SJCRH30 (cell line): ENCODE data around the gene PIEZO1. TPM values are rescaled to one million over a fixed set of nuclear protein-coding genes. Genes with fewer than 3 reads are reported as not detected.

Experiments
- DNase-seq, 2 experiments: peaks; one replicate each; pipeline ENCODE4 v3.0.0-alpha.2; 2015 to 2020
- H3K27ac ChIP-seq: fragments of 250-450 bp; sonication (Bioruptor Pico); 2 replicates; pipeline ENCODE4 v1.5.1; 2020; ENCODE audit warnings: mild to moderate bottlenecking, moderate library complexity
- H3K27me3 ChIP-seq: fragments of 250-450 bp; sonication (Bioruptor Pico); 2 replicates; pipeline ENCODE4 v1.5.1; 2020; ENCODE audit warnings: mild to moderate bottlenecking, moderate library complexity
- H3K36me3 ChIP-seq: fragments of 250-450 bp; sonication (Bioruptor Pico); 2 replicates; pipeline ENCODE4 v1.5.1; 2020; ENCODE audit warnings: mild to moderate bottlenecking, moderate library complexity
- H3K4me1 ChIP-seq: fragments of 250-450 bp; sonication (Bioruptor Pico); 2 replicates; pipeline ENCODE4 v1.5.1; 2020; ENCODE audit warnings: mild to moderate bottlenecking, moderate library complexity
- H3K4me3 ChIP-seq: fragments of 250-450 bp; sonication (Bioruptor Pico); 2 replicates; pipeline ENCODE4 v1.5.1; 2020; ENCODE audit warnings: mild to moderate bottlenecking, moderate library complexity
- H3K9me3 ChIP-seq: fragments of 250-450 bp; sonication (Bioruptor Pico); replicated peaks from 2 replicates; pipeline ENCODE4 v1.5.1; 2020; ENCODE audit warnings: mild to moderate bottlenecking, moderate library complexity
- total RNA-seq: library from RNA; depleted of rRNA; stranded (reverse); fragments of >200 nt; shearing (Covaris generic); gene quantifications from 2 replicates; pipeline ENCODE4 v1.2.3, GENCODE V29; 2014

Gene PIEZO1
- total RNA-seq, 1 experiment from 2014 or later: 28.1 TPM

DNA sequence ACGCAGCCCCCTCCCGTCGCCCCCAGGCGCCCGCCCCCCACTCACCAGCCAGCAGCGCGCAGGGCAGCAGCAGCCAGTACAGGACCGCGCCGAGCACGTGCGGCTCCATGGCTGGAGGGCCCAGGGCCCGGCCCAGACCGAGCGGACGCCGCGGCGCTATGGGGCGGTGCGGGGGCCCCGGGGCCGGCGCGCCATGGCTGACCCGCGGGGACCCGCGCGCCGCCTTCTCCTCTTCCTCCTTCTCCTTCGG lies 239 bp downstream of the PIEZO1 start:
- no peak for DNase-seq
- H3K36me3 ChIP-seq: no peaks in the 10 kb centered on the region
- no peak overlapping the region for H3K27ac ChIP-seq
- H3K27me3 ChIP-seq: no peaks in the 10 kb centered on the region
- no peaks in the 10 kb centered on the region for H3K9me3 ChIP-seq
- H3K4me3 ChIP-seq: peak overlapping the region; percentile 58
- peaks cover 3% of the 10 kb centered on the region for H3K4me1 ChIP-seq

GRCh38 chr16:88784074-88784855 lies 755 bp downstream of the PIEZO1 start:
- Histone ChIP-seq H3K36me3 (no peaks in the 10 kb centered on the region), H3K9me3 (no peaks in the 10 kb centered on the region), H3K4me1 (peaks cover 8% of the 10 kb centered on the region), H3K27ac (no peak overlapping the region), H3K27me3 (no peaks in the 10 kb centered on the region), H3K4me3 (peak overlapping the region; percentile 58)
- DNase-seq: no peak

GRCh38 chr16:88783391-88784073 lies 1.5 kb downstream of the PIEZO1 start:
- no peak for DNase-seq
- Histone ChIP-seq H3K9me3 (no peaks in the 10 kb centered on the region), H3K4me1 (peaks cover 8% of the 10 kb centered on the region), H3K4me3 (peak overlapping the region; percentile 58), H3K27ac (no peak overlapping the region), H3K36me3 (no peaks in the 10 kb centered on the region), H3K27me3 (no peaks in the 10 kb centered on the region)

- Histone ChIP-seq H3K36me3 (no peaks in the 10 kb centered on the region), H3K27me3 (no peaks in the 10 kb centered on the region), H3K9me3 (no peaks in the 10 kb centered on the region), H3K4me3 (no peak overlapping the region; the same call in 1 of the 2 replicates), H3K4me1 (peaks cover 8% of the 10 kb centered on the region), H3K27ac (no peak overlapping the region)
- DNase-seq: no peak
These were observed 2.3 kb downstream of the PIEZO1 start for GRCh38 chr16:88782454-88783390.

DNA sequence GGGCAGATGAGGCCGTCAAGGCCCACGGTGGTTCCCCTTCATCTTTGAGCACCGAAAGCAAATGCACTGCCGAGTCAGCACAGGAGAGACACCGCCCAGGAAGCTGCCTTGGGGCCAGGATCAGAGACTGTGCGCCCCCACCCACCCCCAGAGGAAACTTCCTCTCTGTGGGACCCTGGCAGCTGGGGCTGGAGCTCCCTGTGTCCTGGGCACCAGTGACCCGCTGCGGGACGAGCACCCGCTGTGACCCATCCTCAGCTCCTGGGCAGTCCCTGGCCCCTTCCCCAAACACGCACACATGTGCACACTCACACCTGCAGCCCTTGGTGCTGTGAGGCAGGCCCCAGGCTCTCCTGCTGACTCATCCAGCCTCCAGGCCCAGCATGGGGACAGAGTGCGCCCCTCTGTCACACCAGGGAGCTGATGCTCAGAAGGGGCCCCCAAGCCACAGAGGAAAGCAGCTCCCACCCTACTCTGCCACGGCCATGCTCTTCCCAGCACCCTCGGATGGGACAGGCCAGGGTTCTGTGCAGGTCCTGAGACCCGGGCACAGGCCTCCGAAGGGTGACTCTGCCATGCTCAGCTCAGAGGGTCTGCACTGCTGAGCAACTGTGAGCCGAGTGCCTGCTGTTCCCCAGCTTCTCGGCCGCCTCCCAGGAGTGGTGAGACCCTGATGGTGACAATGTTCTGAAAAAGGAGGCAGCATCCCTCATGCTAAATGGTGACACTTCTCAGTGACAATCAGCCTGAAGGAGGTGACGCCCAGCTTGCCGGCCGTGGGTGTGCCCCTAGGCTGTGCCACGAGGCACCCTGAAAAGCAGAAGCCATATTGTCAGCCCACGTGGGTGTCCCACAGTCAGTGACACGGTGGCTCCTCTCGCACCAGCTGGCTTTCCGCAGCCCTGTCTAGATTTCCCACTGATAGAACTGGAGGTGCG lies 3.6 kb downstream of the PIEZO1 start:
- H3K36me3 ChIP-seq: no peaks in the 10 kb centered on the region
- DNase-seq: no peak
- H3K27ac ChIP-seq: no peak overlapping the region
- H3K4me1 ChIP-seq: peaks cover 8% of the 10 kb centered on the region
- H3K9me3 ChIP-seq: no peaks in the 10 kb centered on the region
- no peak overlapping the region for H3K4me3 ChIP-seq
- H3K27me3 ChIP-seq: no peaks in the 10 kb centered on the region

GRCh38 chr16:88780142-88781062 lies 4.6 kb downstream of the PIEZO1 start:
- Histone ChIP-seq H3K27ac (no peak overlapping the region), H3K4me1 (peaks cover 8% of the 10 kb centered on the region), H3K9me3 (no peaks in the 10 kb centered on the region), H3K4me3 (no peak overlapping the region), H3K27me3 (no peaks in the 10 kb centered on the region), H3K36me3 (no peaks in the 10 kb centered on the region)
- no peak for DNase-seq

- no peaks in the 10 kb centered on the region for H3K27me3 ChIP-seq
- DNase-seq: no peak
- H3K36me3 ChIP-seq: no peaks in the 10 kb centered on the region
- peaks cover 9% of the 10 kb centered on the region for H3K4me1 ChIP-seq
- no peak overlapping the region for H3K27ac ChIP-seq
- no peak overlapping the region; the same call in 1 of the 2 replicates for H3K4me3 ChIP-seq
- H3K9me3 ChIP-seq: no peaks in the 10 kb centered on the region
These were observed 5.4 kb downstream of the PIEZO1 start for GRCh38 chr16:88779406-88780141.

DNA sequence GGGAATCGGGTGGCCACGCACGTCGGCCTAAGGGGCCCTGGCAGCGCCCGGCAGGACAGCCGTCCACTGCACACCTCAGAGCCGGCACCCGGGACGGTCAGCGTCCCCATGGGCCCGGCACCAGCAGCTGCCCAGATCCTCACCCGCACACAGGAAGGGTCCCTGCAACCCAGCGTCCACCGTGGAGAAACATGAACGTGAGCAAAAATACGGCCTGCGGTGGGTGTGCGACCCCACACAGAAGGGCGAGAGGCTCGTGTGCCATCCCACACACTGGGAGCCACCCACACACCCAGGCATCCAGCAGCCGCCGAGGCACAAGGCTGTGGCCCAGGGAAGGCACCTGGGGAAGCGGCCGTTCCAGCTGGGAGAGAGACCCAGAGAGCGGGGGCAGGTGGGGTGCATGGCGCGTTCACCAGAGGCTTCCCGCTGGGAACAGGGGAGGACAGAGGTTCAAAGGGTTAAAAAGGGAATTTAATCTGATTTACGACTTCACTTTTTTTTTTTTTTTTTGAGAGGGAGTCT lies 6.4 kb downstream of the PIEZO1 start:
- H3K27me3 ChIP-seq: no peaks in the 10 kb centered on the region
- H3K9me3 ChIP-seq: no peaks in the 10 kb centered on the region
- H3K4me3 ChIP-seq: no peak overlapping the region
- H3K27ac ChIP-seq: no peak overlapping the region
- H3K36me3 ChIP-seq: no peaks in the 10 kb centered on the region
- no peak for DNase-seq
- H3K4me1 ChIP-seq: peaks cover 16% of the 10 kb centered on the region

GRCh38 chr16:88778271-88778525 lies 6.8 kb downstream of the PIEZO1 start:
- H3K27me3 ChIP-seq: no peaks in the 10 kb centered on the region
- DNase-seq: no peak
- no peak overlapping the region for H3K27ac ChIP-seq
- no peak overlapping the region for H3K4me3 ChIP-seq
- H3K4me1 ChIP-seq: peaks cover 16% of the 10 kb centered on the region
- no peaks in the 10 kb centered on the region for H3K36me3 ChIP-seq
- H3K9me3 ChIP-seq: no peaks in the 10 kb centered on the region

GRCh38 chr16:88777471-88778270 lies 7.3 kb downstream of the PIEZO1 start:
- no peak for DNase-seq
- Histone ChIP-seq H3K27me3 (no peaks in the 10 kb centered on the region), H3K36me3 (no peaks in the 10 kb centered on the region), H3K9me3 (no peaks in the 10 kb centered on the region), H3K4me3 (no peak overlapping the region), H3K4me1 (peaks cover 18% of the 10 kb centered on the region), H3K27ac (no peak overlapping the region)

DNA sequence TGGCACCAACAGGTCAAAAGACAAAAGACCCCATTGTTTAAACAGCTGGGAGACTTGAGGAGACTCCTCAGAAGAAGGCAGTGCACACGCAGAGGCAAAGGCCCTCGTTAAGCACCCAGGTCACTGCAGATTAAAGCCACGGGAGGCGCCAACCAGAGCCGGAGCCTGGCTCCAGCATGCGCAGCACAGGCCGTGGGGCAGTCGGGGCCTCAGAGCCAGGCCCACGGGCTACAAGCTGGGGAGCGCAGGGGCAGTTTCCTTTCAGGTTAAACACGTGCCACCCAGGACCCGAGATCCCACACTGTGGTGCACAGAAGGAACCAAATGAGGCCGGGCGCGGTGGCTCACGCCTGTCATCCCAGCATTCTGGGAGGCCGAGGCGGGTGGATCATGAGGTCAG lies 9.2 kb downstream of the PIEZO1 start:
- no peak overlapping the region for H3K27ac ChIP-seq
- no peaks in the 10 kb centered on the region for H3K27me3 ChIP-seq
- H3K4me3 ChIP-seq: no peak overlapping the region
- no peaks in the 10 kb centered on the region for H3K9me3 ChIP-seq
- peaks cover 28% of the 10 kb centered on the region for H3K4me1 ChIP-seq
- no peak for DNase-seq
- no peaks in the 10 kb centered on the region for H3K36me3 ChIP-seq
